Ovary (tissue), 9 donors: ENCODE data around the gene EPYC. TPM values are rescaled to one million over a fixed set of nuclear protein-coding genes. Genes with fewer than 3 reads are reported as not detected.

ENCODE experiments used
- DNase-seq, 5 donors: peaks; one replicate each; pipeline ENCODE4 v3.0.0-alpha.2; 2019 to 2020
- H3K27ac ChIP-seq, 2 donors: fragments of 200-600 bp; one replicate each; pipeline versions ENCODE4 v1.5.1 to v1.8.0; 2019 to 2022
- H3K27me3 ChIP-seq: fragments of 200-600 bp; one replicate; pipeline ENCODE4 v1.8.0; 2022
- H3K36me3 ChIP-seq: fragments of 200-600 bp; sonication (generic); one replicate; pipeline ENCODE4 v1.5.1; 2019
- H3K4me1 ChIP-seq: one replicate; pipeline ENCODE4 v1.8.1; 2013; ENCODE audit warnings: mild to moderate bottlenecking, moderate library complexity; ENCODE audit not compliant: insufficient read depth
- H3K4me3 ChIP-seq: fragments of 200-600 bp; sonication (generic); one replicate; pipeline ENCODE4 v1.5.1; 2017
- H3K9me3 ChIP-seq, 2 donors: fragments of 200-600 bp in 1 of 2; sonication (generic) in 1 of 2; one replicate each; pipeline versions ENCODE4 v1.5.1 to v1.8.1; 2013 to 2019; ENCODE audit warnings: mild to moderate bottlenecking in 1 of 2, moderate library complexity in 1 of 2
- CTCF ChIP-seq, 3 donors: fragments of 450-650 bp in 2 of 3; fragments of 200-600 bp in 1 of 3; IDR thresholded peaks; one replicate each; pipeline versions ENCODE4 v1.5.1 to v1.8.0; 2016 to 2022; ENCODE audit warnings: antibody characterized with exemption in 3 of 3, mild to moderate bottlenecking in 1 of 3
- EP300 ChIP-seq: sonication (generic); formaldehyde crosslinking; IDR thresholded peaks from one replicate; pipeline ENCODE4 v1.6.1; 2017; ENCODE audit warnings: antibody characterized with exemption
- POLR2A ChIP-seq: fragments of 450-650 bp; IDR thresholded peaks from one replicate; pipeline ENCODE4 v1.6.1; 2017; ENCODE audit warnings: antibody characterized with exemption, mild to moderate bottlenecking, moderate library complexity
- WGBS, 3 donors: extraction: QIAGEN DNeasy Blood & Tissue Kit in 1 of 3; methylation state at CpG; one replicate each; pipeline versions ENCODE4 v1.1.5 to v1.1.7; 2013 to 2017; 5-methylcytosine and 5-hydroxymethylcytosine counted together
- intact Hi-C, 4 donors: fragments of 100-400 bp; cut with DNase I; formaldehyde crosslinking; loops; one replicate each; pipeline versions ENCODE4 v1.11.0 to v1.15.1; 2022 to 2023
- polyA plus RNA-seq, 2 donors: library from polyadenylated mRNA; stranded (reverse); fragments of 200-250 nt in 1 of 2; fragments of 350-450 nt in 1 of 2; fragmentation: Illumina TruSeq in 1 of 2; extraction: RNeasy Lipid Tissue Mini Kit (QIAGEN cat#74804) in 1 of 2; gene quantifications; one replicate each; pipeline ENCODE4 v1.2.3, GENCODE V29; 2013 to 2014
- total RNA-seq, 7 donors: library from RNA; depleted of rRNA in 2 of 7; stranded (reverse); fragments of >200 nt in 2 of 7; fragmentation: NEBNext Ultra II Directional in 3 of 7; extraction: Animal tissue kit (Norgen Biotek cat#: 25700) in 3 of 7; gene quantifications; one replicate each; pipeline versions ENCODE4 v1.1.0 to v1.2.4, GENCODE V29; 2016 to 2023
- donor health status: DM: no; HTN: no; CAD: no; lungs with moderate emphysema.
- donor health status: DM: no; HTN: no; CAD: no.
- donor health status: Bipolar disorder and iron deficiency.
- donor health status: DM: yes; HTN: yes; CAD: no.
- donor health status: DM: no; HTN: no; CAD: no.
- donor health status: DM: yes; HTN: yes; CAD: no.

EPYC gene
- total and polyA plus RNA-seq, 9 donors: 0.16 to 0.43 (median 0.24) TPM; not detected in 6

- no peaks in the 10 kb centered on the region for H3K27me3 ChIP-seq
- no peaks in the 10 kb centered on the region for H3K4me1 ChIP-seq
- intact Hi-C loops: no loop called here
- no peaks in the 10 kb centered on the region for H3K9me3 ChIP-seq
- H3K36me3 ChIP-seq: no peaks in the 10 kb centered on the region
- no peak for TF ChIP-seq EP300
- TF ChIP-seq POLR2A: no peak
- no peak for TF ChIP-seq CTCF (IDR thresholded peaks at IDR 0.05)
- WGBS, 3 donors: 89 to 93% (median 91%) methylated on average over 2 of the region's 2 CpGs
- DNase-seq: no peak
- H3K27ac ChIP-seq: no peak overlapping the region
- H3K4me3 ChIP-seq: no peak overlapping the region
Measured at GRCh38 chr12:90915353-90915752, 89.4 kb downstream of the EPYC start.

Other genes starting within 250 kb of the EPYC start
- gene CCER1, start 49.8 kb downstream of the EPYC start, total RNA-seq: not detected
- not detected for gene CCER1, start 49.8 kb downstream of the EPYC start, polyA plus RNA-seq
- under 1 TPM in 2 of 7 donors, not detected in 5; 0.10 to 0.13 TPM for gene KERA, start 53.1 kb upstream of the EPYC start, total RNA-seq
- under 1 TPM; 0.10 TPM for gene KERA, start 53.1 kb upstream of the EPYC start, polyA plus RNA-seq
- 100 to 1,000 TPM; 122 to 559 (median 330) TPM for gene LUM, start 106.5 kb upstream of the EPYC start, total RNA-seq
- 100 to 1,000 TPM; 343 to 663 TPM for gene LUM, start 106.5 kb upstream of the EPYC start, polyA plus RNA-seq
- 1,000 to 10,000 TPM; 1,911 to 4,145 (median 2,871) TPM for gene DCN, start 177.8 kb upstream of the EPYC start, total RNA-seq
- 1,000 to 10,000 TPM; 2,127 to 5,778 TPM for gene DCN, start 177.8 kb upstream of the EPYC start, polyA plus RNA-seq